ENCODE measurements around the gene SNX20. TPM values are rescaled to one million over a fixed set of nuclear protein-coding genes. Genes with fewer than 3 reads are reported as not detected.

SNX20 gene
- total RNA-seq, 4 donors from 2014 or later, result 0.78 to 1.7 (median 1.3) TPM

- 92 to 96% methylated on average over 14 of the region's 21 CpGs for WGBS, 2 donors
- no peaks in the 10 kb centered on the region for H3K27me3 ChIP-seq
Measured at GRCh38 chr16:50711040-50711439, 29.9 kb upstream of the SNX20 start.

GRCh38 chr16:50709980-50710379 is 28.9 kb upstream of the SNX20 start:
- Histone ChIP-seq H3K9me3 (no peaks in the 10 kb centered on the region), H3K27ac (no peak overlapping the region), H3K4me3 (replicated peaks in 1 of 3) (no peak overlapping the region), H3K4me1 (no peaks in the 10 kb centered on the region), H3K27me3 (no peaks in the 10 kb centered on the region), H3K36me3 (no peaks in the 10 kb centered on the region)
- 81 to 86% methylated on average over 5 of the region's 5 CpGs for WGBS, 2 donors
- no peak for DNase-seq
- intact Hi-C loops (cut with DNase I), result no loop called here
- TF ChIP-seq POLR2A (IDR thresholded peaks at IDR 0.05) (no peak), CTCF (IDR thresholded peaks at IDR 0.05) (no peak)

More at GRCh38 chr16:50711040-50711439, 29.9 kb upstream of the SNX20 start:
- intact Hi-C loops (cut with DNase I), result no loop called here
- H3K4me1 ChIP-seq, result no peaks in the 10 kb centered on the region
- no peak overlapping the region for H3K4me3 ChIP-seq (replicated peaks in 1 of 3)
- no peaks in the 10 kb centered on the region for H3K9me3 ChIP-seq
- DNase-seq, result no peak
- no peak overlapping the region for H3K27ac ChIP-seq
- no peaks in the 10 kb centered on the region for H3K36me3 ChIP-seq
- TF ChIP-seq CTCF (IDR thresholded peaks at IDR 0.05) (no peak), POLR2A (IDR thresholded peaks at IDR 0.05) (no peak)

DNA sequence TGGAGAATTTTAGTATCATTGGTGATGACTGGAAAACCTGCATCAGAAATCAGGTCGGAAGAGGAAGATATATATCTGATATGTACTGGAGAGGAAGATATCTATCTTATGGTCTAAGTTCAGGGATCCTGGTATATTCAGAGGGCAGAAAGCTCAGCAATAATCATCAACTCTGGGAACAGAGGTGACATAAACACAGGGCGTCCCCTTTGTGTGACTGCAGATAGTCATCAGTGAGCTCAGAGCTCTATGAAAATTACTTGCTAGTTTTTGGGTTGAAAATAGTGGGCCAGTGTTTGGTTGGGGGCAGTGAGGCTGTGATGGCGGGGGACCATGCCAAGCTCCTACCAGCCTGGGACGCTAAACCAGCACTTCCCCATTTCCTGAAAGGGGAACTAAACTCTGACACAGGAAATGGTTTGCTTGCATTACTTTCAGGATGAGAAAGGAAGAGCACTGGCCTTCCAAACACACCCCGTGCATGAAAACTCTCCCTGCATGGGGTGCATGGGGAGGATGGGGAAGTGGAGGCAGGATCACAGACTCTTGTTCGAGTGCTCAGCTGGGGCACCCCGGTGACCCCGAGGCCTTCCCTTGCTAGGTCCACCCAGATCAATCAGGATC is 28.1 kb upstream of the SNX20 start:
- WGBS, 2 donors, result 68 to 77% methylated on average over 8 of the region's 8 CpGs
- no peak for TF ChIP-seq CTCF (IDR thresholded peaks at IDR 0.05)
- no peak for TF ChIP-seq POLR2A (IDR thresholded peaks at IDR 0.05)
- intact Hi-C loops (cut with DNase I), result no loop called here
- no peak for DNase-seq
- no peak overlapping the region for H3K27ac ChIP-seq
- H3K4me3 ChIP-seq (replicated peaks in 1 of 3), result no peak overlapping the region
- H3K9me3 ChIP-seq, result no peaks in the 10 kb centered on the region
- H3K27me3 ChIP-seq, result no peaks in the 10 kb centered on the region
- H3K4me1 ChIP-seq, result no peaks in the 10 kb centered on the region
- no peaks in the 10 kb centered on the region for H3K36me3 ChIP-seq

- WGBS, 2 donors, result 77 to 83% methylated on average over 10 of the region's 10 CpGs
- DNase-seq, result no peak
- Histone ChIP-seq H3K27me3 (no peaks in the 10 kb centered on the region), H3K9me3 (no peaks in the 10 kb centered on the region), H3K27ac (no peak overlapping the region), H3K4me1 (no peaks in the 10 kb centered on the region), H3K36me3 (no peaks in the 10 kb centered on the region), H3K4me3 (replicated peaks in 1 of 3) (no peak overlapping the region)
- TF ChIP-seq POLR2A (IDR thresholded peaks at IDR 0.05) (no peak), CTCF (IDR thresholded peaks at IDR 0.05) (no peak)
- intact Hi-C loops (cut with DNase I), result no loop called here
Measured at GRCh38 chr16:50708373-50709060, 27.4 kb upstream of the SNX20 start.

DNA sequence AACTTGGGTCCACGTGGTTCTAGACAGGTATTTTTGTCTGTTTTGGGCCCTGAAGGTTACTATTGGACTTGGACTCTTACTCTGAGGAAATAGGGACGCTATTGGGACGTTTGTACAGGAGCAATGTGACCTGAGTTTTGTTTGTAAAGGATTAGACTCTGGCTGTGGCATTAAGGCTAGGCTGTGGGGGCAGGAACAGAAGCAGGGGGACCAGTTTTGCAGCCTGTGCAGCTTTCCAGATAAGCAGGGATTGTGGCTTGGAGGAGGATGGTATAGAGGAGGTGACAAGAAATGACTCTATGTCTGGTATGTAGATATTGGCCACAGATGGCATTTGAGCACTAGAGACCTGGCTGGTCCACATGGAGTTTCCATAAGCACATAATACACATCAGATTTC is 25.1 kb upstream of the SNX20 start:
- no peaks in the 10 kb centered on the region for H3K36me3 ChIP-seq
- no peak overlapping the region for H3K4me3 ChIP-seq (replicated peaks in 1 of 3)
- H3K27me3 ChIP-seq, result no peaks in the 10 kb centered on the region
- 51 to 57% methylated on average over 3 of the region's 3 CpGs for WGBS, 2 donors
- no peaks in the 10 kb centered on the region for H3K4me1 ChIP-seq
- intact Hi-C loops (cut with DNase I), result no loop called here
- no peak overlapping the region for H3K27ac ChIP-seq
- no peaks in the 10 kb centered on the region for H3K9me3 ChIP-seq
- no peak for DNase-seq
- TF ChIP-seq CTCF (IDR thresholded peaks at IDR 0.05) (no peak), POLR2A (IDR thresholded peaks at IDR 0.05) (no peak)
